Neuron (in vitro differentiated cells): ENCODE results near the gene SORCS3.

Experiments
- H2AFZ ChIP-seq: one replicate; pipeline ENCODE4 v1.6.1; 2013; ENCODE audit warnings: low read depth, mild to moderate bottlenecking, inconsistent platforms, low read length, moderate library complexity
- H3K27me3 ChIP-seq: one replicate; pipeline ENCODE4 v1.6.1; 2013; ENCODE audit warnings: low read length; ENCODE audit not compliant: insufficient read depth
- H3K36me3 ChIP-seq: one replicate; pipeline ENCODE4 v1.6.1; 2013; ENCODE audit warnings: low read length; ENCODE audit not compliant: insufficient read depth
- H3K4me1 ChIP-seq: one replicate; pipeline ENCODE4 v1.6.1; 2013; ENCODE audit warnings: low read length; ENCODE audit not compliant: insufficient read depth
- H3K4me3 ChIP-seq: 2 replicates; pipeline ENCODE4 v1.5.1; 2013; ENCODE audit warnings: mild to moderate bottlenecking, low read length, moderate library complexity
- H3K9me3 ChIP-seq: one replicate; pipeline ENCODE4 v1.6.1; 2013; ENCODE audit warnings: low read length

SORCS3 gene

DNA sequence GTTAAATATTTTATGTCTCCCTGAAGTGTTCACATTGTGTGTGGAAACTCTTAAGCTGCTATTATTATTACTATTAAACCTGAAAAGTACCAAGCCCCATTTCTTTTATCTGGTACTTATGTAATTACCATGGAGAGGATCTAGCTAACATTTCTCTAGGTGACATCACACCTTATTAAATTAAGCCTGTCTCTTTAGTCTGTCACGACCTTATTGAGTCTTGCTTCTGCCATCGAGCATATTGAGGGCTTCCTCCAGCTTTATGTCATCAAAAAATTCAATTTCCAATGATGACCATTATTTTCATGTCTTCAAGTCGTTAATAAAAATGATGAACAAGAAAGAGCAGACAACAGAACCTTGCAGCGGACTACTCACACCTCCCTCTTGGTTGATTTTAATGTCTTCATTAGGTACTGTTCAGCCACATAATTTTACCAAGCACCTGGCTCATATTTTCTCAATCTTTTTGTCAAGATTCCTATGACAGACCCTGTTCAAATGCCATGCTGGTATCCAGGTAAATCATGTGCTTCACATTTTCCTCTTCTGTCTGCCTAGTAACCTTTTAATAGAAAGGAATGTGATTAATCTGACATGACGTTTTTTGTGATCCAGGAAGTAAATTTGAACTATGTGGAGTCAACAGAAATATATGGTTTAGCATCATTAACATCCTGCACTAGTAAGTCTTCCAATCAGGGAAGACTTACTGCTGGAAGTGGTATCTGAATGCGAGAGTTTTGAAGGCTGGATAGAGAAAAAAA lies 556.7 kb downstream of the SORCS3 start:
- Histone ChIP-seq H2AFZ (no peak overlapping the region), H3K36me3 (no peaks in the 10 kb centered on the region), H3K4me3 (no peak overlapping the region), H3K27me3 (no peaks in the 10 kb centered on the region), H3K9me3 (no peaks in the 10 kb centered on the region), H3K4me1 (no peaks in the 10 kb centered on the region)

DNA sequence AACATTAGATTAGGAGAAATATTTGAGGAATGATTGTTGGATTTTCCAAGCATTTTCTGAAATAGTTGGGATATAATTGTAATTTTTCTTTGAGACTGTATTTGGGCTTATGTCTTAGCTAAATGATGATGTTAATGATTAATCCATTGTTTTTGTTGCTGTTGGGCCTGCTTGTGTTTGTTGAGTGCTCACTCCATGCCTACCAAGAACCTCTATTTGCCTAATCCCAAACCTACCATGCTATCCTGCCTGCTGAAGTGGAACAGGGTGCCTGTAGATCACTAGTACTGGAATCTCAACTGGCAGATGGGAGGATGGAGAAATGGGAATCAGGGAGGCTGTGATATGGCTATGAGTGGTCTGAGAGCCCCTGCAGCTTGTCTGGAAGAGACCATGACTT lies 565.5 kb downstream of the SORCS3 start:
- no peak overlapping the region for H3K4me3 ChIP-seq
- H2AFZ ChIP-seq, result no peak overlapping the region
- no peaks in the 10 kb centered on the region for H3K4me1 ChIP-seq
- no peaks in the 10 kb centered on the region for H3K36me3 ChIP-seq
- no peaks in the 10 kb centered on the region for H3K27me3 ChIP-seq
- H3K9me3 ChIP-seq, result no peaks in the 10 kb centered on the region

DNA sequence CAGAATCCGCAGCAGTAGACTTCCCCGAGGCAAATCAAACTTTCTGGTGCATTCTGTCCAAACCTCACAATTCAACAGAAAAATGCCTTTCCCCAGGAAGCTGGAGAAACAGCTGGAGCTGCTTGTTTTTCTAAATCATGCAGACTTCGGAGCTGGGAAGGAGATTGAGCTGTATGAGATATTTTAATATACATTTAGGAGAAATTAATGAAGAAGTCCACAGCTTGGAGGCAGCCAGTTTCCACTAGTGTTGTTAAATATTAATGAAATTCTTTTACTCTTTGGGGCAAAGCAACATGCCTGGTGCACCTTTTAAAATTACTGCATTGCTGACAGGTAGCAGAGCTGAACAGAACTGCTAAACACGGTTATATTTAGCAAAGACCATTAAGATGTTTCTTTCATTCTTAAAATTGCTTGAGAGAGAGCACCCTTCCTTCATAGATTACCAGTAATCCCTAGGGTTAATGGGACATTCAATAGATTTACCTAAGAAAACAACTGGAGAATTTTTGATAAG lies 566.4 kb downstream of the SORCS3 start:
- Histone ChIP-seq H3K36me3 (no peaks in the 10 kb centered on the region), H3K9me3 (no peaks in the 10 kb centered on the region), H3K27me3 (no peaks in the 10 kb centered on the region)

DNA sequence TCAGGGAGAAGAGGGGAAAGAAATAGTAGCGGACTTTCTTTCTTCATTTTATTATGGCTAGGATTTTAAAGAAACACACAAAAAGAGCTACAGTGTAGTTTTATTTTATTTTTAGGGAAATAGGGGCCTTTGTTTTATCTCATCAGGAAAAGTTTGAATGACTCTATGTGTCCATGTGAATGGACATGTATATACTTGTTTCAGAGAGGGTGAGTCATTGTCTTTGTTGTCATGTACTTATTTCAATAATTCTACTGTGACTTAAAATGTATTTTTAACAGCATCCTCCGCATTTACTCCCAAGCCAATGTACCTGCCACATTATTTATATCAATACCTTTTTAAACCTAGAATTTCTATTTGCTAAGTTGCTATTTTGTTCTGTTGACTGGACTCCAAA lies 569.5 kb downstream of the SORCS3 start:
- Histone ChIP-seq H3K9me3 (no peaks in the 10 kb centered on the region), H3K4me3 (no peak overlapping the region), H3K36me3 (no peaks in the 10 kb centered on the region), H2AFZ (no peak overlapping the region), H3K4me1 (peaks cover 6% of the 10 kb centered on the region), H3K27me3 (no peaks in the 10 kb centered on the region)

More for the DNA sequence above, 566.4 kb downstream of the SORCS3 start:
- no peak overlapping the region for H3K4me3 ChIP-seq
- no peaks in the 10 kb centered on the region for H3K4me1 ChIP-seq
- no peak overlapping the region for H2AFZ ChIP-seq

DNA sequence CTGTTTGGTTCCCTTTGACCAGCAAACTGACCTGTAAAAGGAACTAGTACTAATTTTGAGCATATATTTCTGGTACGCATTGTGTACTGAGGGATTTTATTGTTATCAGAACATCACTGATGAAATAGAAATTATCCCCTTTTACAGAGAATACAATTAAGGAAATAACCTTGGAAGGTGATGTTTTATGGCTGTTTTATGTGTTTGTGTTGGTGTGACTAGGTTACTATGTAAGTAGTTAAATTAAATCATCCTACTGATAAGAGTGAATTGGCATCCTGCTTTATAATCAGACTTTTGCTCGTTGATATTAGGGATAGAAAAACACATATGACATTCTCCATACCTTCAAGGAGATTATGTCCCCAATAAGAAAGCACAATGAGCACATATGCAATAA lies 596.6 kb downstream of the SORCS3 start:
- Histone ChIP-seq H3K36me3 (no peaks in the 10 kb centered on the region), H3K4me1 (no peaks in the 10 kb centered on the region), H3K9me3 (no peaks in the 10 kb centered on the region), H2AFZ (no peak overlapping the region), H3K4me3 (no peak overlapping the region), H3K27me3 (no peaks in the 10 kb centered on the region)

DNA sequence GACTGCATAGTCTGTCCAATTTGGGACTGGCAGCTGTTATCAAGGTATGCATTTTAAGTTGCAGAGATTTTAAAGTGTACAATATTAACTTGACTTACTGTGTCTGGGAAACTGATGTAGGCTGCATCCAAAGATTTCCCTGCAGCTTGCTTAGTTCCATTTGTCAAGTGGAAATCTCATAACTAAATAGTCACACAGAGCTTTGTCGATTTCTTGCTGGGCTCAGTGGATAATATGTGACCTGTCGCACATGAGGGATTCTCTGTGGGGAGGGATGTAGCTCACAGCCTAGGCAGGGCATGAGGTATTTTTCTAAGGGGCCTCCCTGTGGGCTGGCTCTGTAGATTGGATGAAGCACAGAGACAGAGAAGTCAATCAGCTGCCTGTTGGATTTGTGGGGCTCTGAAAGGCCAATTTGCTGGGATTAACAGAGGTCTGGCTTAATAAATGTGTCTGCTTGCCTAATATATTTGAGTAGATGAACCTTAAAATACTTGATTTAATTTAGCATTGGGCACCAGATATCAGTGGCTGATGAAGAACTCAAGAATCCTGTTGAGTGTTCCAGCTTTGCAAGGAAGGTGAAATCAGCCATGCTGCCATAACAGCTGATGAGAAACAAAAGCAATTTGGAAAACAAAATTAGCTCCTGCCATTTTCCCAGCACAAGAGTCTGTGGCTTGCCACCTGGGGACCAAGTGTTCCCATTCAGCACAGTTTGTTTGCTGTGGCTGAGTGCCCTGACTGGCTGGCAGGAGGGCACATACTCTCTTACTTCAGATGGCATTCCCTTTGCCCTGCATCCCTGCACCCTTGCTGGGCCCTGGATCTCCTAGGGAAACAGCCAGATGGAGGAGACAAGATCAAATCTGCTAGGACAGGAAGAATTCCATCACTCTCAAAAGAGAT lies 598.5 kb downstream of the SORCS3 start:
- Histone ChIP-seq H3K36me3 (no peaks in the 10 kb centered on the region), H3K4me1 (no peaks in the 10 kb centered on the region), H2AFZ (no peak overlapping the region), H3K9me3 (no peaks in the 10 kb centered on the region), H3K27me3 (no peaks in the 10 kb centered on the region), H3K4me3 (no peak overlapping the region)

DNA sequence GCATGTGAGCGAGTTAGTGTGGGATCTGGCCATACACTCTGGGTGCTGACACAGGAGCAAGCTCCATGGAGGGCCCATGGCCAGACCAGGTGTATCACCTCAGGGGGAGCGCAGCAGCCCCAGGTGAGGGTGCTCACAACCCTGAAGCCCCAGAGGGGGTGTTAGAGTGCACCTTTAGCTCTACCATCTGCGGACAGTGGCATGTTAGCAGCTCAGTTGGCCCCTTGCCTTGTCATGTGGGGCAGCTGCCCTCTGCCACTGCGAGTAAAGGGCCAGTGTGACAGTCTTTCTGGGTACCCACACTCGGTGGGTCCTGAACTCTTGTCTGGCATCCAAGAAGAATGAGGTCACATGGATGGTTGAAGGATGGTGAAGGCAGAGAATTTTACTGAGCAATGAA lies 600.2 kb downstream of the SORCS3 start:
- no peaks in the 10 kb centered on the region for H3K9me3 ChIP-seq
- no peaks in the 10 kb centered on the region for H3K4me1 ChIP-seq
- no peaks in the 10 kb centered on the region for H3K27me3 ChIP-seq
- H2AFZ ChIP-seq, result no peak overlapping the region
- no peaks in the 10 kb centered on the region for H3K36me3 ChIP-seq
- H3K4me3 ChIP-seq, result no peak overlapping the region

DNA sequence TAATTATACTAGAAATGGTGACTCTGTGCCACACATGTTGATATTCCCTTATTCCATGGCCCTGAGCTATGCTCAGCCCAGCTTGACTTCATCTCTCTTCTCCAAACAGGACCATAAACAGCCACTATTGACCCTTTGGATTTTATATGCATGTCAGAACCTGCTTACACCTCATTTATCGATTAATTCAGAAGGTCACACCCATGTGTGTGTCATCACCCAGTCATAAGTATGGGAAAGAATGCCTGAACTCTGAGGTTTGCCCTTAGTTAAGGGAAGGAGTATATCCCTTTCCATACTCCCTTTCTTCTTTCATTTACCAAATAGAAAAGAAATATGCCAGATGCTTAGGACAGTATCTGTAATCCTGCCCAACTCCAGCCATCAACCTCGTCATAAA lies 602.3 kb downstream of the SORCS3 start:
- no peak overlapping the region for H3K4me3 ChIP-seq
- H2AFZ ChIP-seq, result no peak overlapping the region
- no peaks in the 10 kb centered on the region for H3K36me3 ChIP-seq
- no peaks in the 10 kb centered on the region for H3K9me3 ChIP-seq
- H3K4me1 ChIP-seq, result no peaks in the 10 kb centered on the region
- H3K27me3 ChIP-seq, result no peaks in the 10 kb centered on the region

DNA sequence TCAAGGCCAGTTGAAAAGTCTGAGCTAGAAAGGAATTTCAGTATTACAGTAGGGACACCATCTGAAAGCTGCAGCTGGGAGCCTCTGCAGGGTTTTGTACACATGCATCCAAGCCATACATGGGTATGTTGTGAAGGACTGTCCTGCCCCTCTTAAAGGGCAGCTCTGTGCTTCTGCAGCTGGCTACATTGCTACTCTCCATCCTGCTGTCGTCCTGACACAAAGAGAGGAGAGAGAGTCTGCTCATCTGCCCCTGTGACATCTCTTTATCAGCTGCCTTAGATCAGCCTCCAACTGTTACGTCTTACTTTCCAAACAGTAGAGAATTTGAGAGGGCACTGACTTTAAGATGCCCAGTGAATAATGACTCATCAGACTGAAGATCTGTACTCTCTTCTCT lies 602.7 kb downstream of the SORCS3 start:
- no peaks in the 10 kb centered on the region for H3K27me3 ChIP-seq
- no peak overlapping the region for H3K4me3 ChIP-seq
- no peaks in the 10 kb centered on the region for H3K4me1 ChIP-seq
- no peaks in the 10 kb centered on the region for H3K36me3 ChIP-seq
- H3K9me3 ChIP-seq, result no peaks in the 10 kb centered on the region
- H2AFZ ChIP-seq, result no peak overlapping the region

DNA sequence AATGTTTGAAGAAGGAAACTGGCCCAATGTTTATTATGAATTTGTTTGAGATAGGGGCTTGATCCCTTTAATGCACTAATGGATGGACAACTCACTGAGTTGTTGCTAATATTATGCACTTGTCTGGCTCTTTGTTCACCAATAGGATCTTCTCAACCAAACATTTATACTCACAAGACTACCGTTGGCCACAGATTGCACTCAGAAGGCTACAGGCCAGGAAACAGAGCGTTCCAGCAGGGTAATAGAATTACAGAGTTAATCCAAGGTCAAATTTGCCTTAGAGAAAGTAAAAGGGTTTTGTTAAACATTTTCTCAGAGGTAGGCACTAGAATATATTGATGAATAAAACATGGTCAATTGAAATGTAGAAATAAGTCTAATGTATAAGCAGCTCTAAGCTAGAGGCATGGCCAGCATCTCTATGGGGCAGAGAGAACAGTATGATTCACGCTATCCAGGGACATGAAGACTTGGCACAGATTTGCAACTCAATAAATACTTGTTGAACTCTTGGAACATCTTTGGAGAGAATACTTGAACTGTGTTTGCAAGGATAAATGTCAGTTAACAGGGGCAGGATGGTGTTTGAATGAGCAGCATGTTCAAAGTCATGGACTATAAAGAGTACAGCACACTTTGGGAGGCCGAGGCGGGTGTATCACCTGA lies 606.9 kb downstream of the SORCS3 start:
- Histone ChIP-seq H3K4me3 (no peak overlapping the region), H3K4me1 (no peaks in the 10 kb centered on the region), H3K36me3 (no peaks in the 10 kb centered on the region), H3K27me3 (no peaks in the 10 kb centered on the region), H2AFZ (no peak overlapping the region), H3K9me3 (no peaks in the 10 kb centered on the region)

DNA sequence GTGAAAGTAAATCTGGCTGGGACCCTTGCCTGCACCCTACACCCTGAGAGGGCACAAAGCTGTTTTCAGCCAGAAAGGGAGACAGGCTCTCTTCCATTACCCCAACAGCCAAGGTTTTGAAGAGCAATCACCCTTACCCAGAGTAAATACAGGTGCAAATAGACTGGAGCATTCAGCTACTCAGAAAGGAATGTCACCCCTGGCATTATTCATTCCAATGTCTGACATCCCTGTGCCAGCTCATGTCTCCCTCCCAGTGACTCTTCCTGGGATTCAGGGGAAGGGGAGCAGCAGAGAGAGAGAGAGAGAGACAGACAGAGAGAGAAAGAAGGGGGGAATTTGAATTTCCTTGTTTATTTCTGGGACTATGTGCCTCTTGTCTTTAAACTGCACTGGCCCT lies 611.8 kb downstream of the SORCS3 start:
- H3K36me3 ChIP-seq, result no peaks in the 10 kb centered on the region
- no peak overlapping the region for H3K4me3 ChIP-seq
- no peaks in the 10 kb centered on the region for H3K9me3 ChIP-seq
- H2AFZ ChIP-seq, result no peak overlapping the region
- H3K4me1 ChIP-seq, result no peaks in the 10 kb centered on the region
- no peaks in the 10 kb centered on the region for H3K27me3 ChIP-seq

DNA sequence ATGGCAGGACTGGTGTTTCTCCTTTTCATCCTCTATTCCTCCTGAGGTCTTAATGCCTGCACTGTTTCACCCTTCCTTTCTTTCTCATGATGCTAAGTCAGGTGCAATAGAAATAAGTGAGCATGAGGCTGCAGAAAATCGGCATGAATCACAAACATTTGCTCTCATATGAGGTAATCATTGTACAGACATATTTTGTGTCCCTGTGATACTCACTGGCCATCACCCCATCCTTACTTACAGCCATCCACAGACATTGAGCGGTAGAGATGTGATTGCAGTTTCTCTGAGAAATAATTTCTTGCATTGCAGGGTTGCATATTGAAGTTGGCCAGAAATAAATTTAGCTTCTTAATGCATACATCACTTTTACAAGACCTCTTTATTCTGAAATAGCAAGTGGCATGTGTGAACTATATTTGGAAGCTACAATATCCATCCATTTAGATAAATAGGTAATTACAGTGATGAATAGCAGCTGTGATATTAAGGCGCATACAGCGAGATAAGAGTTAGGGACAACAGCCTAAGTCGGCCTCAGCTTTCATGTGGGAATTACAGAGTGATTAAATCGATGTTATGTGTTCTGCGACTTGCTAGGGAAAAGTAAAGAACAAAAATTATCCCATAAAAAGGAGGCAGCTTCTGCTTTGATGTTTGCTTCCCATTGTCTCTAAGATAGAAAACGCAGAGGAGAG lies 612.6 kb downstream of the SORCS3 start:
- Histone ChIP-seq H3K4me1 (no peaks in the 10 kb centered on the region), H3K9me3 (no peaks in the 10 kb centered on the region), H3K4me3 (no peak overlapping the region), H3K36me3 (no peaks in the 10 kb centered on the region), H2AFZ (no peak overlapping the region), H3K27me3 (no peaks in the 10 kb centered on the region)
